Uterus (tissue), 2 donors: Measurements from ENCODE around the gene OTOP2.

ENCODE experiments used
- POLR2A ChIP-seq, 2 donors: fragments of 450-650 bp; IDR thresholded peaks; one replicate each; pipeline ENCODE4 v1.6.1; 2016; ENCODE audit warnings: antibody characterized with exemption in 2 of 2, mild to moderate bottlenecking in 1 of 2, moderate library complexity in 1 of 2
- TF ChIP-seq, protein P1 (sequence below), 4 experiments: fragments of 200-600 bp in 2 of 4; fragments of 450-650 bp in 2 of 4; sonication (generic) in 2 of 4; IDR thresholded peaks; one replicate each; pipeline ENCODE4 v1.5.1; 2016 to 2019; ENCODE audit warnings: antibody characterized with exemption in 4 of 4, mild to moderate bottlenecking in 2 of 4, moderate library complexity in 1 of 4

DNA sequence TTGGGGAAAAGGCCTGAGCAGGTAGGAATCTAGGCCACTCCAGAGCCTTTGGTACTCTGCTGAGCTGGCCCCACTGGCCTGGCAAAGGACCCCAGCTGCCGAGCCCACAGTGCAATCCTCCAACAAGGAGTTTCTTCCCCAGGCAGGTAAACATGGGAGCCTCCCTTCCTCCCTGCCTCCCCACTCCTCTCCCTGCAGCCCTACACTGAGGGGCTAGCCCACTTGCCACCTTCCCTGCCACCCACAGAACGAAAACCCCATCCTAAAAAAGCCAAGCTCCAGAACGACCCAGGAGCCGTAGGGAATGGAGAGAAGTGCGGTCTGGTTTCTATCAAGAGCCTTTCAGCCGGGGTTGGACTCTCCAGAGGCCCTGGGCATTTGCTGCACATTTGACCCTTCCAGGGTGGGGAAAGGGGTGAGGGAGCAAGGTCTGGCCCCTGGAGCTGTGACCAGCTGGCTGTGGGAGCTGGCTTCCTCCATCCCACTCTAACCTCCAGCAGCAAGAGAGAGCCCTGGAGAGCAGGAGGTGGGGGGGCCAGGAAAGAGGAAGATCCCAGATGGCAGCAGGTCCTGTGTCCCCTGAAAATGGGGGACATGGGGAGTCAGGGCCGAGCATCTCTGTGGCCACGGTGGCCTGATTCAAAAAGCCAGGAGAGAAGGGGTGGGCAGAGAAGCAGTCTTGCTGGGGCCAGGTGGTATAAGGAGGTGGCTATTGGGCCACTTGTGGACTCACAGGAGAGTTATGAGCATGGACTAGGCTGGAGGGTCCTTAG is 47.2 kb downstream of the OTOP2 start:
- TF ChIP-seq, protein P1, sequence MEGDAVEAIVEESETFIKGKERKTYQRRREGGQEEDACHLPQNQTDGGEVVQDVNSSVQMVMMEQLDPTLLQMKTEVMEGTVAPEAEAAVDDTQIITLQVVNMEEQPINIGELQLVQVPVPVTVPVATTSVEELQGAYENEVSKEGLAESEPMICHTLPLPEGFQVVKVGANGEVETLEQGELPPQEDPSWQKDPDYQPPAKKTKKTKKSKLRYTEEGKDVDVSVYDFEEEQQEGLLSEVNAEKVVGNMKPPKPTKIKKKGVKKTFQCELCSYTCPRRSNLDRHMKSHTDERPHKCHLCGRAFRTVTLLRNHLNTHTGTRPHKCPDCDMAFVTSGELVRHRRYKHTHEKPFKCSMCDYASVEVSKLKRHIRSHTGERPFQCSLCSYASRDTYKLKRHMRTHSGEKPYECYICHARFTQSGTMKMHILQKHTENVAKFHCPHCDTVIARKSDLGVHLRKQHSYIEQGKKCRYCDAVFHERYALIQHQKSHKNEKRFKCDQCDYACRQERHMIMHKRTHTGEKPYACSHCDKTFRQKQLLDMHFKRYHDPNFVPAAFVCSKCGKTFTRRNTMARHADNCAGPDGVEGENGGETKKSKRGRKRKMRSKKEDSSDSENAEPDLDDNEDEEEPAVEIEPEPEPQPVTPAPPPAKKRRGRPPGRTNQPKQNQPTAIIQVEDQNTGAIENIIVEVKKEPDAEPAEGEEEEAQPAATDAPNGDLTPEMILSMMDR (IDR thresholded peaks at IDR 0.05) = no peak
- TF ChIP-seq POLR2A (IDR thresholded peaks at IDR 0.05) = no peak
